Common myeloid progenitor, CD34-positive (primary cell): ENCODE results near the gene KLHL29.

Experiments used
- CTCF ChIA-PET: fragments of 350-600 bp; sonication (Branson Sonifier 250); formaldehyde crosslinking; loops from one replicate; lab custom pipeline; 2021; ENCODE audit warnings: antibody characterized with exemption; lab: Charles Lee
- POLR2A ChIA-PET: fragments of 350-600 bp; sonication (Branson Sonifier 250); formaldehyde crosslinking; loops from one replicate; lab custom pipeline; 2021; ENCODE audit warnings: antibody characterized with exemption; lab: Charles Lee
- DNase-seq, 3 donors: peaks; one replicate each; pipeline versions ENCODE4 v3.0.0 to v3.0.0-alpha.2; 2013
- H3K27ac ChIP-seq, 2 experiments: 1 replicate in 1 of 2; 2 replicates in 1 of 2; pipeline ENCODE4 v1.7.0; 2013; ENCODE audit warnings: inconsistent platforms in 2 of 2, low read length in 2 of 2, mild to moderate bottlenecking in 2 of 2, low read depth in 1 of 2, moderate library complexity in 1 of 2; ENCODE audit not compliant: severe bottlenecking in 2 of 2, insufficient read depth in 1 of 2, poor library complexity in 1 of 2
- H3K27me3 ChIP-seq, 5 experiments: replicated peaks in 2 of 5; 1 replicate in 3 of 5; 2 replicates in 2 of 5; pipeline versions ENCODE4 v1.6.1 to v1.7.0; 2013; ENCODE audit warnings: low read length in 4 of 5, mild to moderate bottlenecking in 2 of 5, moderate library complexity in 2 of 5, inconsistent platforms in 1 of 5; ENCODE audit not compliant: insufficient read depth in 5 of 5, control insufficient read depth in 4 of 5
- H3K36me3 ChIP-seq, 4 experiments: 1 replicate in 2 of 4; 2 replicates in 2 of 4; pipeline versions ENCODE4 v1.6.1 to v1.7.0; 2013; ENCODE audit warnings: low read length in 3 of 4, control low read depth in 1 of 4, mild to moderate bottlenecking in 1 of 4; ENCODE audit not compliant: control insufficient read depth in 4 of 4, insufficient read depth in 4 of 4
- H3K4me1 ChIP-seq, 4 experiments: 1 replicate in 3 of 4; 2 replicates in 1 of 4; pipeline versions ENCODE4 v1.6.1 to v1.7.1; 2013; ENCODE audit warnings: low read length in 3 of 4, mild to moderate bottlenecking in 3 of 4, control low read depth in 1 of 4, inconsistent platforms in 1 of 4, moderate library complexity in 1 of 4; ENCODE audit not compliant: control insufficient read depth in 4 of 4, insufficient read depth in 4 of 4; ENCODE audit errors: control extremely low read depth in 1 of 4
- H3K4me3 ChIP-seq, 7 experiments: 1 replicate in 4 of 7; 2 replicates in 3 of 7; pipeline versions ENCODE4 v1.5.1 to v1.7.0; 2013; ENCODE audit warnings: mild to moderate bottlenecking in 7 of 7, low read length in 6 of 7, moderate library complexity in 6 of 7, inconsistent platforms in 2 of 7, low read depth in 2 of 7, control low read depth in 1 of 7; ENCODE audit not compliant: insufficient read depth in 4 of 7, control insufficient read depth in 1 of 7; ENCODE audit errors: extremely low read depth in 1 of 7
- H3K9me3 ChIP-seq, 5 experiments: 1 replicate in 4 of 5; 2 replicates in 1 of 5; pipeline versions ENCODE4 v1.6.1 to v1.7.1; 2013; ENCODE audit warnings: low read length in 4 of 5, mild to moderate bottlenecking in 2 of 5, inconsistent platforms in 1 of 5, low read depth in 1 of 5, moderate library complexity in 1 of 5; ENCODE audit not compliant: control insufficient read depth in 4 of 5, insufficient read depth in 2 of 5; ENCODE audit errors: control extremely low read depth in 1 of 5
- WGBS: methylation state at CpG from one replicate; pipeline ENCODE4 v1.1.5; 2013; ENCODE audit not compliant: insufficient coverage; 5-methylcytosine and 5-hydroxymethylcytosine counted together

Gene KLHL29

DNA sequence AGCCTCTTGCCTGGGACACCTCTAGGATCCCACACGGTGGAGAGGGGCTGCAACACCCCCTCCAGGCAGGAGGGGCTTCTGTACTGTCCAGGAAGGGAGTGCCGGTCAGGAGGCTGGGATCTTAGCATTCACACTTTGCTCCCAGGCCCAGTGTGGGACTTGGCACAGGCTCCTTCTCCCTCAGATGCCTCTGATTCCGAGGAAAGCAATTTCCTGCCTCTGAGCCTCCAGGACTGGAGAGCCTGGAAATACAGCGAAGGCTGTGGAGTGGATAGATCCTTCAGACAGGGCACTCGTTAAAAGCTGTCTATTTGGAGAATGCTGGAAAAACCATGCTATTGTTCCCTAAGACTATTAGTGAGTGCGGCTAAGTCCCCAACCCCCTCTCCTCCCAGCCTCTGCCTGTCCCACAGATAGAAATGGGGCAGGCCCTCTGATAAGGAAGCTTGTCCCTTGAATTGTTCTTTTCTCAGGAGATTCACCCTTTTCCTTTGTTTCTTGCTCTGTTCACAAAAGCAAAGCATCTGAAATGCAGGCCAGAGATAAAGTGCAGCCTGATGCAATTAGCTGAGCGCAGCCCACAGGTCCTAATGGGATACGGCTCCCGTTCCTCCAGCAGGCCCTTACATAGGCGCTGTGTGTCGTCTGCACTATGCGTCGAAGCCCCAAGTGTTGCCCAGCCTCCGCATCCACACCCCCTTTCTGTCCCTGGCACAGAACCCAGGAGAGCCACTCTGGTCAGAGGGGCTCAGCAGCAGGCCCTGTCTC lies 252.2 kb downstream of the KLHL29 start:
- no peak for DNase-seq
- H3K4me3 ChIP-seq, result no peak overlapping the region
- peaks cover 0 to 7% (median 0%) of the 10 kb centered on the region in 5 experiments for H3K27me3 ChIP-seq
- no peak overlapping the region for H3K27ac ChIP-seq
- ChIA-PET POLR2A (no interaction called here), CTCF (interaction anchor here (1.1 kb wide), 1 partner anchor 12 kb away, joined by 5 read pairs; no protein-coding TSS in a partner anchor)
- H3K36me3 ChIP-seq, result no peaks in the 10 kb centered on the region
- H3K9me3 ChIP-seq, result no peaks in the 10 kb centered on the region
- 80% methylated on average over 14 of the region's 14 CpGs for WGBS
- H3K4me1 ChIP-seq, result no peaks in the 10 kb centered on the region

DNA sequence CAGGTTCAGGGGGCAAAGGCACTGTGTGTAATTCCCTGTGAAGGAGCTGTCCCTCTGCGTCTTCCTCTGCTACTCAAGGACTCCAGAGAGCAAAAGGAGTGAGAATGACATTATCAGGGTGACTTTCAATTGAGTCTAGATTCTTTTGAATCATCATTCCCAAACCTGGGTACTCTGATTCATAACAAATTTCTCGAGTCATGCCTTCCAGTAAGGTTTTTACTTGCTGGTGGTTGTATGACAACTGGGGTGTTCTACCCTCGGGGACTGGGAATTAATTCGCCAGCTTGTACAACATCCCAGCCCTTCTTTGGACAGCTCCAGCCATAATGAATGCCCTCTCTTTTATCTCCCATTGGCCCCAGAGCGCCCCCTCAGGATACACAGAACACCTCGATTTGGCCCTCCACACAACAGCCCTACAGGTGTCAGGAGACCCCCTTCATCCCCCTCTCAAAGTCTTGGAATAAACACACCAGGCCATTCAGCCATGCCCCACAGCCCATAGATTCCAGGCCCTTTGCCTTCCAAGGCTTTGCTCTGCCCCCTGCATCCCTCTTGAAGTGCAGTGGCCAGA lies 254.5 kb downstream of the KLHL29 start:
- H3K27ac ChIP-seq, result no peak overlapping the region
- H3K27me3 ChIP-seq, result peaks cover 0 to 9% (median 0%) of the 10 kb centered on the region in 5 experiments
- CTCF ChIA-PET, result no interaction called here
- H3K36me3 ChIP-seq, result no peaks in the 10 kb centered on the region
- H3K4me1 ChIP-seq, result no peaks in the 10 kb centered on the region
- H3K9me3 ChIP-seq, result peaks cover 0 to 7% (median 0%) of the 10 kb centered on the region in 5 experiments
- no peak for DNase-seq
- POLR2A ChIA-PET, result no interaction called here
- H3K4me3 ChIP-seq, result no peak overlapping the region
- 79% methylated on average over 6 of the region's 6 CpGs for WGBS

DNA sequence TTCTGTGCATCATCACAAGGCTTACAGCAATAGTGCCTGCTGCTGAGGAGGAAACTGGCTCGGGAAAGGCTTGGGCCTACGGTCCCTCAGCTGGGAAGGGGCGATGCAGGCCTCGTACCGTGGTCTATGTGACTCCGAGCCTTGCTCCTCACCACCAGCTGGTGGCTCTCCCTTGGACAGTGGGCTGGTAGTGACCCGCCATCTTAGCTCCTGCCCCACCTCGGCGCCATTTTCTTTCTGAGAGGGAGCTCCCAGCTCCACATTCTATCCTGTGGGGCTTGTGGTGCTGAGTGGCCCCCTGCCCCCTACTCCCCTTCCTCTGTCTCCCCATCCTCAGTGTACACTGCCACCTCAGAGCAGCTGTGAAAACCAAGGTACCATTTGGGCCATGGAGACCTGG lies 255.7 kb downstream of the KLHL29 start:
- DNase-seq, result no peak
- POLR2A ChIA-PET, result no interaction called here
- no peak overlapping the region for H3K4me3 ChIP-seq
- peaks cover 0 to 7% (median 0%) of the 10 kb centered on the region in 5 experiments for H3K9me3 ChIP-seq
- no peak overlapping the region for H3K27ac ChIP-seq
- H3K36me3 ChIP-seq, result no peaks in the 10 kb centered on the region
- peaks cover 0 to 11% (median 0%) of the 10 kb centered on the region in 5 experiments for H3K27me3 ChIP-seq
- H3K4me1 ChIP-seq, result no peaks in the 10 kb centered on the region
- WGBS, result 97% methylated on average over 7 of the region's 9 CpGs
- CTCF ChIA-PET, result no interaction called here

DNA sequence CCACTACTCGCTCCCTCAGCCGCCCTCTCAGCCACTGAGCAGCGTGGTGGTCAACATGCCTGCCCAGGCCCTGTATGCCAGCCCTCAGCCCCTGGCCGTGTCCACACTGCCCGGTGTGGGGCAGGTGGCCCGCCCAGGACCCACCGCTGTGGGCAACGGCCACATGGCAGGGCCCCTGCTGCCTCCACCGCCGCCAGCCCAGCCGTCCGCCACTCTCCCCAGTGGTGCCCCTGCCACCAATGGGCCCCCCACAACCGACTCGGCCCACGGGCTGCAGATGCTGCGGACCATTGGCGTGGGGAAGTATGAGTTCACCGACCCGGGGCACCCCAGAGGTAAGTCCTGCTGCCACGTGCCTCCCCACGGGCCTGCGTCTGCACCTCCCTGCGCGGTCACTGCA lies 257.5 kb downstream of the KLHL29 start:
- H3K9me3 ChIP-seq, result peaks cover 0 to 7% (median 0%) of the 10 kb centered on the region in 5 experiments
- ChIA-PET CTCF (no interaction called here), POLR2A (no interaction called here)
- no peaks in the 10 kb centered on the region for H3K36me3 ChIP-seq
- H3K27ac ChIP-seq, result no peak overlapping the region
- H3K4me3 ChIP-seq, result no peak overlapping the region
- peaks cover 0 to 9% (median 0%) of the 10 kb centered on the region in 5 experiments for H3K27me3 ChIP-seq
- DNase-seq, result no peak
- H3K4me1 ChIP-seq, result no peaks in the 10 kb centered on the region
- 96% methylated on average over 20 of the region's 24 CpGs for WGBS

DNA sequence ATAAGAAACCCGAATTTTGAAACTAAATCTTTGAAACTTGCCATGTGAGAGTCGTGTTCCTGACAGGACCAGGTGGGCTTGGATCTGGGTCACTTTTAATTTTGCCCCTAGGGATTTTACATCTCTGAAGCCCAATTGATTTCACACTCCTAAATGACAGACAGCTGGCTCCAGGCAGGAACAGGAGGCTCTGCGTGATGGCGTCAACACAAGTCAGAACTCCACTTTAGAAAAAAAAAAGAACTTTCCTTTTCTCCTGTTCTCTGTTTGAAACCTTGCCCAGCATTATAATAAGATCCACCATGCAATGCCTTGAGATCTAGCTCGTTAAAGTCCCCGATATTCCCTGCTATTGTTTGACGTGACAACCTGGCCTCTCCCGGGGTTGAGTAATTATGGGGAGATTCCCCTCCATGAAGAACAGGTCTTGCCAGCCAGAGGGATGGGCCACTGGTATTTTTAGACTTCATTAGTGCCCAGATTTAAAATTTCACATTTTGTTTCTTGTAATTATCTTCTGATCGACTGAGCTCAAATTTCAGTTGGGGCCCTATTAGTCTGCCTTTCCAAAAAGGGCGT lies 260.3 kb downstream of the KLHL29 start:
- WGBS, result 92% methylated on average over 9 of the region's 10 CpGs

DNA sequence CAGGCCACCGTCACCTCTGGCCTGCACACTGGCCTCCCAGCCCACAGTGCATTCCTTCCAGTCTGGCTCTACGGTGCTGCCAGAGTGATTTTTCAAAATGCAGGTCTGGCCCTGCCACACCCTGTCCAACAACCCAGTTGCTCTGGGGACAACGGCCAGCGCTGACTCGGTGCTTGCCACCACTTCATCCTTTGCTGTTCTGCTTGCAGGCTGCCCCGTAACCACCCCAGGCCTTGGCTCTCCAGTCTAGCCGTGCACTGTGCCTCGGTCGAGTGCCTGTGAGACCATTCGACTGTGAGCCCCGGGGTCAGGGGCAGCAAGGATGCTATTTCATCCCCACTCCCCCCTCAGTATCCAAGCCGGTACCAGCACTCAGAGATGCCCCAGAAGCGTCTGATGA lies 262.6 kb downstream of the KLHL29 start:
- no peak for DNase-seq
- Histone ChIP-seq H3K27ac (no peak overlapping the region), H3K36me3 (no peaks in the 10 kb centered on the region), H3K9me3 (peaks cover 0 to 14% (median 3%) of the 10 kb centered on the region in 5 experiments), H3K27me3 (peaks cover 0 to 10% (median 0%) of the 10 kb centered on the region in 5 experiments), H3K4me1 (peaks cover 0 to 19% (median 12%) of the 10 kb centered on the region in 4 experiments), H3K4me3 (no peak overlapping the region)
- CTCF ChIA-PET, result no interaction called here
- WGBS, result 97% methylated on average over 12 of the region's 13 CpGs
- POLR2A ChIA-PET, result no interaction called here

More for the DNA sequence above, 260.3 kb downstream of the KLHL29 start:
- no peaks in the 10 kb centered on the region for H3K36me3 ChIP-seq
- ChIA-PET CTCF (interaction anchor here (1.4 kb wide), 1 partner anchor 23 kb away, joined by 3 read pairs; no protein-coding TSS in a partner anchor), POLR2A (no interaction called here)
- H3K27ac ChIP-seq, result no peak overlapping the region
- no peak for DNase-seq
- H3K9me3 ChIP-seq, result peaks cover 0 to 7% (median 0%) of the 10 kb centered on the region in 5 experiments
- no peak overlapping the region for H3K4me3 ChIP-seq
- H3K4me1 ChIP-seq, result peaks cover 0 to 12% (median 8%) of the 10 kb centered on the region in 4 experiments
- peaks cover 0 to 10% (median 0%) of the 10 kb centered on the region in 5 experiments for H3K27me3 ChIP-seq

DNA sequence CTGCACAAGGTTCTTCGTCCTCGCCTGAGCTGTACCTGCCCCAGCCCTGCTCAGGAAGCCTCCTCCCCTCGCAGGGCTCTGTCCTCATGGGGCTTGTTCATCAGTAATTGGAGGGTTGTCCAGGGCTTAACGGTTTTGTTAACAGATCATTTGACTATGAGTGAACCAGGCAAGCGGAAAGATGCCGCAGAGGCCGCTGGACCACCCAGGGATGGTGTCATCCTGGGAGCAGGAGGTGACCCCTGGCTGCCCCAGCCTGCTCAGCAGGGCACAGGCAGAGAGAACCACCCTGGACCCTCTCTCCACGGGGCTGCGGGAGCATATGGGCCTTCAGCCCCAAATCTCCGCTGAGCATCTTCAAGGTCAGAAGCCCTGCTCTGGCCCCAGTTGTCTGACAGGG lies 264.3 kb downstream of the KLHL29 start:
- Histone ChIP-seq H3K4me3 (no peak overlapping the region), H3K27ac (no peak overlapping the region), H3K9me3 (peaks cover 0 to 7% (median 0%) of the 10 kb centered on the region in 5 experiments), H3K27me3 (peaks cover 0 to 9% (median 0%) of the 10 kb centered on the region in 5 experiments), H3K36me3 (no peaks in the 10 kb centered on the region), H3K4me1 (peaks cover 0 to 19% (median 12%) of the 10 kb centered on the region in 4 experiments)
- no peak for DNase-seq
- WGBS, result 91% methylated on average over 10 of the region's 10 CpGs
- ChIA-PET CTCF (no interaction called here), POLR2A (no interaction called here)
